WTC11 (cell line): ENCODE data around the gene CH25H.

Experiments used
- AFF4 ChIP-seq: sonication (generic); formaldehyde crosslinking; IDR thresholded peaks from 2 replicates; pipeline ENCODE4 v1.8.1; 2023; ENCODE audit warnings: mild to moderate bottlenecking, missing genetic modification reagents, borderline replicate concordance
- CBFB ChIP-seq: sonication (generic); formaldehyde crosslinking; IDR thresholded peaks from 2 replicates; pipeline ENCODE4 v1.8.1; 2022; ENCODE audit warnings: mild to moderate bottlenecking, low read depth, missing genetic modification reagents
- CTCF ChIP-seq: fragments of 200-600 bp; IDR thresholded peaks from 2 replicates; pipeline ENCODE4 v1.8.0; 2022; ENCODE audit warnings: antibody characterized with exemption
- E2F4 ChIP-seq: sonication (generic); formaldehyde crosslinking; IDR thresholded peaks from 2 replicates; pipeline ENCODE4 v1.8.1; 2022; ENCODE audit warnings: low read depth, mild to moderate bottlenecking, moderate library complexity, missing genetic modification reagents, borderline replicate concordance
- FOXP4 ChIP-seq: sonication (generic); formaldehyde crosslinking; IDR thresholded peaks from 2 replicates; pipeline ENCODE4 v1.8.0; 2022; ENCODE audit warnings: mild to moderate bottlenecking, missing genetic modification reagents
- SP1 ChIP-seq: sonication (generic); formaldehyde crosslinking; conservative IDR thresholded peaks from 2 replicates; pipeline ENCODE4 v1.8.1; 2022; ENCODE audit warnings: missing genetic modification reagents

GRCh38 chr10:89164920-89165319, 42.2 kb downstream of the CH25H start:
- TF ChIP-seq SP1: no peak
- no peak for TF ChIP-seq CTCF
- TF ChIP-seq FOXP4 (CRISPR knock-in tag): no peak
- no peak for TF ChIP-seq AFF4 (CRISPR knock-in tag)
- TF ChIP-seq CBFB (CRISPR knock-in tag): no peak
- TF ChIP-seq E2F4: no peak
